ENCODE measurements around the gene GNAQ.

The GNAQ gene

DNA sequence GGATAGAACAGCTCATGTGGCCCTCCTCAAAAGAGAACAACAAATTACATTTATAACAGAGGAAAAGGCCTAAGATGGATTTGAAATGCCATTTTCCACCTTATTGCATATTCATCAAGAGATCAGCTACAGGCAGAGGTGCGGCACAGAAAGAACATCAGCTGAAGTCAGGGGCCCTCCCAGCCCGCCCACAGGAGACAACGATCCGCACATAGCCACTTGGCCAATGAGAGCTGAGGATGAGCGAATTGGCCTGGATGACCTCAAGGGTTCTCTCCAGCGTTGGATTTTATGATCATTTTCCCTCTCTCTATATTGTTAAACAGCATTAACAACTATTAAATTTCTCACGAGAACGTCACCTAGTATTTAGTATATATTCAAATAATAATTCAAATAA is 97.6 kb downstream of the GNAQ start:
- TF ChIP-seq, protein P1, sequence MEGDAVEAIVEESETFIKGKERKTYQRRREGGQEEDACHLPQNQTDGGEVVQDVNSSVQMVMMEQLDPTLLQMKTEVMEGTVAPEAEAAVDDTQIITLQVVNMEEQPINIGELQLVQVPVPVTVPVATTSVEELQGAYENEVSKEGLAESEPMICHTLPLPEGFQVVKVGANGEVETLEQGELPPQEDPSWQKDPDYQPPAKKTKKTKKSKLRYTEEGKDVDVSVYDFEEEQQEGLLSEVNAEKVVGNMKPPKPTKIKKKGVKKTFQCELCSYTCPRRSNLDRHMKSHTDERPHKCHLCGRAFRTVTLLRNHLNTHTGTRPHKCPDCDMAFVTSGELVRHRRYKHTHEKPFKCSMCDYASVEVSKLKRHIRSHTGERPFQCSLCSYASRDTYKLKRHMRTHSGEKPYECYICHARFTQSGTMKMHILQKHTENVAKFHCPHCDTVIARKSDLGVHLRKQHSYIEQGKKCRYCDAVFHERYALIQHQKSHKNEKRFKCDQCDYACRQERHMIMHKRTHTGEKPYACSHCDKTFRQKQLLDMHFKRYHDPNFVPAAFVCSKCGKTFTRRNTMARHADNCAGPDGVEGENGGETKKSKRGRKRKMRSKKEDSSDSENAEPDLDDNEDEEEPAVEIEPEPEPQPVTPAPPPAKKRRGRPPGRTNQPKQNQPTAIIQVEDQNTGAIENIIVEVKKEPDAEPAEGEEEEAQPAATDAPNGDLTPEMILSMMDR (IDR thresholded peaks at IDR 0.05), result no peak
- no peak for TF ChIP-seq ZFX (IDR thresholded peaks at IDR 0.05; ENCODE audit: borderline replicate concordance)
- H3K27ac ChIP-seq, result no peak overlapping the region

DNA sequence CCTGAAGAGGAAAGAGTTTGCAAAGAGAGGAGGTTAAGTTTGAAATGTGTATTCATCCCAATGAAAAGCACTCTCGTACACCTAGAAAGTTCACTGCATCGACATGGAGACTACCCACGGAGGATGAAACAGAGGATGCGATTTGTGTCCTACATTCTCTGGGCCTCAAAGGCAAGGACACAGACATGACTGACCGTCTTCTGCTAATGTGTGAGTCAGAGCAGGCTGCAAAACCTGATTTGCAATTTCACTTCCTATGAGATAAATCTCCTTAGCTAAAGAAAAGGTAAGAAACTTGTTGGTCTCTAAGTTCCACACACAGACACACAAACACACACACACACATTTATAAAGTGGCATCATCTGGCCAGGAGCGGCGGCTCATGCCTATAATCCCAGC is 98.6 kb downstream of the GNAQ start:
- H3K27ac ChIP-seq, result no peak overlapping the region
- TF ChIP-seq, protein P1 (IDR thresholded peaks at IDR 0.05), result no peak
- no peak for TF ChIP-seq ZFX (IDR thresholded peaks at IDR 0.05; ENCODE audit: borderline replicate concordance)

DNA sequence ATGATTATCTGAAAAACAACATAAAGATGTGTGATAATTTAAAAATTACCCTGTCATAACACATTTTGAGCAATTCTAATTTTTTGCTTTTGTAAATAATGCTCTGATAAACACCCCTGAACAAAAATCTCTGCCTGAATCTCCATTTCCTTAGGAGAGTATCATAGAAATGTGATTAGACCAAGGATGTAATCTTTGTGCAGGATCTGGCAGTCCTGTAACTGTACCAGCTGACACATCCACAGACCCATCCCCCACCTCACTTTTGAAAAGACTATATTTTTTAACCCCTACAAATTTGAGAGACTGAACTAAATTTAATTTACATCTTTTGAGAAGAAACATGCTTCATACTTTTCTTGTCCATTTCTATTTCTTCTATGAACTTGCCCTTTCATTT is 101.7 kb downstream of the GNAQ start:
- no peak for TF ChIP-seq ZFX (IDR thresholded peaks at IDR 0.05; ENCODE audit: borderline replicate concordance)
- TF ChIP-seq, protein P1 (IDR thresholded peaks at IDR 0.05), result no peak
- no peak overlapping the region for H3K27ac ChIP-seq

DNA sequence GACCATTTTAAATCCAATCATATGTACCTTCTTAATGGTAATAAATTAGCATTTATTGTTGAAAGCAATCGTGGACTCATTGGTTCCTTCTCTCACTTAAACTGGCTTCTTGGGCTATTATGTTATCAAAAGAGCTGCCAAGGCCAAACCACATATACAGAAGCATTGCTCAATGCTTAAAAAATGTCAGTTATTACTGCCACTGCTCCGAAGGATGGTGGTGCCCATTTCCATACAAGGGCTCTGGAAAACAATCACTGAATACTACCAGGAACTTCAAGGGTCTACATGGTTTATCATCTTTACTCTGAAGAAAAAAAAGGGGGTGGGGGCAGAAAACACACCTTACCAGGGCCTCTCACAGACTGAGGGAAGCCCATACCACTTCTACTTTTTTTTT is 104.3 kb downstream of the GNAQ start:
- no peak overlapping the region for H3K27ac ChIP-seq
- TF ChIP-seq, protein P1 (IDR thresholded peaks at IDR 0.05), result no peak
- no peak for TF ChIP-seq ZFX (IDR thresholded peaks at IDR 0.05; ENCODE audit: borderline replicate concordance)

DNA sequence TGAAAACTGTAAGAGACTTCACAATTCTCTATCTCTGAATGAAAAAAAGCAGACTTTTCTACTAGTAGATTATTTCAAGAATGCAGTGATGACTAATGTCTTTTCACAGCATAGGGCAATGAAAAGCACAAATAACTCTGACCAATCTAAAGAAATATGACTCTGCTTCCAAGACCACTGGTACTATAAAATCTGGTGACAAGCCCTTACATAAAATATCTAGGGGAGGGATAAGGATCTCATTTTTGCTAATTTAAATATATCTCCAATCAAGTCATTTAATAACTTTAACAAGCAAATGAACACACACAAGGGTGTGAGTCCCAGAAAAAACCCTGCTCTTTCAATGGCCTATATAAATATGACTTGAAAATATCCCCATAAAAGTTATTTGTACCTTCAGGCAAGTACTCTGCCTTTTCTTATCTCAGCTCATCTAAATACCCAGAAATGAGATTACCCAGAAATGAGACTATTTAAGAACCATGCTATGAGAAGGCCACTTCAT is 105.2 kb downstream of the GNAQ start:
- no peak overlapping the region for H3K27ac ChIP-seq
- TF ChIP-seq, protein P1 (IDR thresholded peaks at IDR 0.05), result no peak
- no peak for TF ChIP-seq ZFX (IDR thresholded peaks at IDR 0.05; ENCODE audit: borderline replicate concordance)

DNA sequence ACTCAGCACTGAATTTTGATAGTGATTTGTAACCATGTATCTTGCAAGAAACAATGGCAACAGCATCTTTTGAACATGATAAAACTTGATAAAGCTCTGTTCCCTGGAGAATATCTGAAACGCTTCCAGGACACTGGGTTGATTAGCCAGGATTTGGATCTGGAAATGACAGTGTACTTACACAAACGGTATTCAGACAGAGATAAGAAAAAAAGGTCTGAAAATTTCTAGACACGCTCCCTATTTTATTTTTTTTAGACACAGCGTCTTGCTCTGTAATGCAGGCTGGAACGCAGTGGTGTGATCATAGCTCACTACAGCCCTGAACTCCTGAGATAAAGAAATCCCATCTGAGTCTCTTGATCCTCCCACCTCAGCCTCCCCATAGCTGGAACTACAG is 109.0 kb downstream of the GNAQ start:
- TF ChIP-seq, protein P1 (IDR thresholded peaks at IDR 0.05), result no peak
- TF ChIP-seq ZFX (IDR thresholded peaks at IDR 0.05; ENCODE audit: borderline replicate concordance), result no peak
- no peak overlapping the region for H3K27ac ChIP-seq

DNA sequence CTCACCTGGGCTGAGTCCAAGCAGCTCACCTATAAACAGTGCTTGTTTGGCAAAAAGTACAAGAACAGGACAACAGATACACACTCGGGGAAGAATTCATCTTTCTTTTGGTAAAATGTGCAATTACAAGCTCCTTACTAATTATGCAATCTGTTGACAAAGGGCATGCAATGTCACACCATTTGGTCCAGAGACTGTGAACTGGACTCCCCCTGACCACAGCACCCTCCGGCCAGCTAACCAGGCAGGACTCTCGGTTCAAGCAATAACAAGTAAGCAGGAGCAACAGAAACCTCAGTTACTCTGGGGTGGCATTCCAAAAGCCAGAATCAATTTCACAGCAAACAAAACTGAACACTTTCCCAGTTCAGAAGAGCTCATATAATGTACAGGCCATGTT is 113.8 kb downstream of the GNAQ start:
- no peak overlapping the region for H3K27ac ChIP-seq
- TF ChIP-seq ZFX (IDR thresholded peaks at IDR 0.05; ENCODE audit: borderline replicate concordance), result no peak
- TF ChIP-seq, protein P1 (IDR thresholded peaks at IDR 0.05), result no peak

All from 22Rv1 (cell line).